Transverse colon (tissue), 4 donors: Measurements from ENCODE around the gene FNBP1L. TPM values are rescaled to one million over a fixed set of nuclear protein-coding genes. Genes with fewer than 3 reads are reported as not detected.

Experiments used
- DNase-seq: peaks from one replicate; pipeline ENCODE4 v3.0.0-alpha.2; 2019
- H3K27ac ChIP-seq, 4 donors: fragments of 200-600 bp; sonication (generic); 2 replicates each; pipeline ENCODE4 v1.5.1; 2016 to 2018; ENCODE audit warnings: inconsistent platforms in 4 of 4
- H3K27me3 ChIP-seq: fragments of 200-600 bp; sonication (generic); 2 replicates; pipeline ENCODE4 v1.5.1; 2017; ENCODE audit warnings: inconsistent platforms
- H3K36me3 ChIP-seq, 4 donors: fragments of 200-600 bp; sonication (generic); 2 replicates each; pipeline ENCODE4 v1.5.1; 2017 to 2019; ENCODE audit warnings: inconsistent platforms in 4 of 4
- H3K4me1 ChIP-seq, 4 donors: fragments of 200-600 bp; sonication (generic); 2 replicates each; pipeline ENCODE4 v1.5.1; 2017 to 2020; ENCODE audit warnings: inconsistent platforms in 4 of 4
- H3K4me3 ChIP-seq, 4 donors: fragments of 200-600 bp; sonication (generic); 1 replicate in 1 of 4; 2 replicates in 3 of 4; pipeline versions ENCODE4 v1.5.1 to v1.6.1; 2017 to 2019; ENCODE audit warnings: inconsistent platforms in 4 of 4
- H3K9me3 ChIP-seq, 2 donors: fragments of 200-600 bp; sonication (generic); 2 replicates each; pipeline ENCODE4 v1.5.1; 2017 to 2019; ENCODE audit warnings: inconsistent platforms in 2 of 2
- CTCF ChIP-seq, 5 experiments: fragments of 200-600 bp in 3 of 5; fragments of 450-650 bp in 2 of 5; sonication (generic) in 3 of 5; IDR thresholded peaks; 1 replicate in 2 of 5; 2 replicates in 3 of 5; pipeline ENCODE4 v1.5.1; 2016 to 2017; ENCODE audit warnings: antibody characterized with exemption in 5 of 5, inconsistent platforms in 3 of 5, mild to moderate bottlenecking in 2 of 5, moderate library complexity in 1 of 5
- EP300 ChIP-seq: sonication (generic); formaldehyde crosslinking; IDR thresholded peaks from one replicate; pipeline ENCODE4 v1.6.1; 2017; ENCODE audit warnings: antibody characterized with exemption, low read depth
- POLR2A ChIP-seq: fragments of 450-650 bp; IDR thresholded peaks from one replicate; pipeline ENCODE4 v1.6.1; 2016; ENCODE audit warnings: antibody characterized with exemption, mild to moderate bottlenecking, moderate library complexity
- POLR2AphosphoS5 ChIP-seq, 3 donors: sonication (generic); formaldehyde crosslinking; IDR thresholded peaks; one replicate each; pipeline ENCODE4 v1.6.1; 2016; ENCODE audit warnings: antibody characterized with exemption in 3 of 3
- WGBS, 2 donors: methylation state at CpG; one replicate each; pipeline ENCODE4 v1.1.5; 2018; ENCODE audit warnings: low coverage in 1 of 2; 5-methylcytosine and 5-hydroxymethylcytosine counted together
- in situ Hi-C, 4 donors: fragments of 200-750 bp; cut with MboI; loops; one replicate each; pipeline versions ENCODE4 v1.15.0 to v1.15.1; 2017; ENCODE audit warnings: low sequenced_read_pairs in 3 of 4, low pct_ligation_motif_present in 1 of 4, low pct_unique_long_range_greater_than_20kb in 1 of 4
- intact Hi-C: fragments of 100-400 bp; cut with DNase I; formaldehyde crosslinking; loops from one replicate; pipeline ENCODE4 v1.15.1; 2023; ENCODE audit warnings: low total_unique reads
- total RNA-seq, 4 donors: library from RNA; depleted of rRNA; stranded (reverse); fragments of >200 nt; gene quantifications; one replicate each; pipeline ENCODE4 v1.1.0, GENCODE V29; 2016

The FNBP1L gene
- total RNA-seq, 4 donors from 2014 or later, result 31.0 to 69.4 (median 49.0) TPM

GRCh38 chr1:93581917-93582850 lies 134.3 kb downstream of the FNBP1L start:
- peak overlapping the region; percentile 86 to 93 (median 88) for H3K27ac ChIP-seq
- 59% methylated on average over 23 of the region's 23 CpGs; no CpG with 5 or more reads in 1 of the 2 donors for WGBS, 2 donors
- no peaks in the 10 kb centered on the region for H3K36me3 ChIP-seq
- in situ Hi-C loops, result no loop called here
- H3K9me3 ChIP-seq, result no peaks in the 10 kb centered on the region
- H3K4me3 ChIP-seq, result peak overlapping the region in 3 of 4 donors; percentile 33 to 57 (median 36)
- intact Hi-C loops, result loop anchor here (10.0 kb wide), 1 partner anchor 1687 kb away; no protein-coding TSS in a partner anchor
- TF ChIP-seq POLR2AphosphoS5 (IDR thresholded peaks at IDR 0.05) (peak; percentile 81 to 90 (median 89)), EP300 (no peak), CTCF (IDR thresholded peaks at IDR 0.05) (no peak), POLR2A (peak; percentile 94)
- peaks cover 10 to 78% (median 41%) of the 10 kb centered on the region in 4 donors for H3K4me1 ChIP-seq
- peak; percentile 68 for DNase-seq
- no peaks in the 10 kb centered on the region for H3K27me3 ChIP-seq

- in situ Hi-C loops, result no loop called here
- Histone ChIP-seq H3K4me3 (peak overlapping the region in 3 of 4 donors; percentile 33 to 57 (median 36)), H3K4me1 (peaks cover 10 to 59% (median 27%) of the 10 kb centered on the region in 4 donors), H3K27me3 (no peaks in the 10 kb centered on the region), H3K27ac (peak overlapping the region; percentile 86 to 93 (median 88)), H3K36me3 (no peaks in the 10 kb centered on the region), H3K9me3 (no peaks in the 10 kb centered on the region)
- 49 to 62% methylated on average over 4 to 9 of the region's 9 CpGs for WGBS, 2 donors
- intact Hi-C loops, result loop anchor here (10.0 kb wide), 1 partner anchor 1690 kb away; no protein-coding TSS in a partner anchor
- TF ChIP-seq POLR2AphosphoS5 (IDR thresholded peaks at IDR 0.05), result no peak
- TF ChIP-seq EP300, result no peak
- peak in 4 of 5 experiments; percentile 9 to 52 (median 30) for TF ChIP-seq CTCF (IDR thresholded peaks at IDR 0.05)
- TF ChIP-seq POLR2A, result no peak
- DNase-seq, result no peak
These were observed 136.5 kb downstream of the FNBP1L start for GRCh38 chr1:93584261-93585003.

- in situ Hi-C loops, result no loop called here
These were observed 137.4 kb downstream of the FNBP1L start for GRCh38 chr1:93585059-93585966.

More at GRCh38 chr1:93585059-93585966, 137.4 kb downstream of the FNBP1L start:
- Histone ChIP-seq H3K9me3 (no peaks in the 10 kb centered on the region), H3K27ac (peak overlapping the region; percentile 86 to 93 (median 88)), H3K4me1 (peaks cover 7 to 51% (median 20%) of the 10 kb centered on the region in 4 donors), H3K4me3 (peak overlapping the region in 3 of 4 donors; percentile 33 to 57 (median 36)), H3K36me3 (no peaks in the 10 kb centered on the region), H3K27me3 (no peaks in the 10 kb centered on the region)
- peak; percentile 97 for DNase-seq
- TF ChIP-seq POLR2AphosphoS5 (IDR thresholded peaks at IDR 0.05), result peak; percentile 84 to 99 (median 99)
- TF ChIP-seq CTCF (IDR thresholded peaks at IDR 0.05), result no peak
- TF ChIP-seq EP300, result peak; percentile 75
- TF ChIP-seq POLR2A, result peak; percentile 99
- intact Hi-C loops, result loop anchor here (10.0 kb wide), 1 partner anchor 1691 kb away; no protein-coding TSS in a partner anchor
- WGBS, 2 donors, result 60 to 61% methylated on average over 12 to 13 of the region's 13 CpGs
